Dermis microvascular lymphatic vessel endothelial cell (primary cell): Measurements from ENCODE around the gene LSR. TPM values are rescaled to one million over a fixed set of nuclear protein-coding genes. Genes with fewer than 3 reads are reported as not detected.

Experiments
- DNase-seq, 2 donors: peaks; one replicate each; pipeline versions ENCODE4 v3.0.0 to v3.0.0-alpha.2; 2010; ENCODE audit warnings: low read depth in 2 of 2
- total RNA-seq: library from RNA; depleted of rRNA; stranded (reverse); fragments of >200 nt; gene quantifications from 2 replicates; pipeline ENCODE4 v1.2.1, GENCODE V29; 2014

Gene LSR
- total RNA-seq, 1 donor from 2014 or later: 0.26 TPM

GRCh38 chr19:35267353-35267817 lies 18.6 kb downstream of the LSR start:
- peak in 1 of 2 donors; percentile 48 for DNase-seq

- peak; percentile 31 to 74 for DNase-seq
Observed at GRCh38 chr19:35267818-35268535, 19.2 kb downstream of the LSR start.

GRCh38 chr19:35268536-35269437 lies 20.0 kb downstream of the LSR start, which contains the start of gene USF2:
TSS of gene USF2 (plus strand) at chr19:35268962. CDS start at chr19:35269102, 140 bp downstream.
- peak; percentile 50 to 74 for DNase-seq

GRCh38 chr19:35269438-35270117 lies 20.8 kb downstream of the LSR start:
- DNase-seq: peak; percentile 84 to 90

GRCh38 chr19:35270381-35270811 lies 21.6 kb downstream of the LSR start:
- DNase-seq: no peak

- no peak for DNase-seq
Observed at GRCh38 chr19:35271546-35271945, 22.7 kb downstream of the LSR start.

GRCh38 chr19:35272122-35272719 lies 23.4 kb downstream of the LSR start:
- peak in 1 of 2 donors; percentile 29 for DNase-seq

- DNase-seq: no peak
Observed at GRCh38 chr19:35272954-35273649, 24.3 kb downstream of the LSR start.

- no peak for DNase-seq
Observed at GRCh38 chr19:35273686-35274259, 25.0 kb downstream of the LSR start.

- no peak for DNase-seq
Observed at GRCh38 chr19:35274323-35274722, 25.5 kb downstream of the LSR start.

- DNase-seq: no peak
Observed at GRCh38 chr19:35276706-35277281, 28.0 kb downstream of the LSR start.

- DNase-seq: no peak
Observed at GRCh38 chr19:35278578-35279284, 29.9 kb downstream of the LSR start.

- no peak for DNase-seq
Observed at GRCh38 chr19:35279374-35279773, 30.6 kb downstream of the LSR start.

GRCh38 chr19:35279985-35280821 lies 31.4 kb downstream of the LSR start:
- no peak for DNase-seq

GRCh38 chr19:35281303-35281702 lies 32.5 kb downstream of the LSR start:
- DNase-seq: no peak

GRCh38 chr19:35284153-35285094 lies 35.6 kb downstream of the LSR start:
- DNase-seq: no peak

- no peak for DNase-seq
Observed at GRCh38 chr19:35285095-35285449, 36.3 kb downstream of the LSR start.
